NCI-H2107 treated with DMSO at 0.1 percent for 48 hours (cell line): Measurements from ENCODE around the gene OR1E2.
"Not testable (repeated sequence)": the region's sequence is repeated elsewhere in the genome, so short reads cannot be mapped to it uniquely, and the experiment has no call there.

Experiments used
- DNase-seq: peaks from one replicate; lab custom pipeline; 2025; ENCODE audit not compliant: unreplicated experiment; lab: John Stamatoyannopoulos, UW

The OR1E2 gene, protein sequence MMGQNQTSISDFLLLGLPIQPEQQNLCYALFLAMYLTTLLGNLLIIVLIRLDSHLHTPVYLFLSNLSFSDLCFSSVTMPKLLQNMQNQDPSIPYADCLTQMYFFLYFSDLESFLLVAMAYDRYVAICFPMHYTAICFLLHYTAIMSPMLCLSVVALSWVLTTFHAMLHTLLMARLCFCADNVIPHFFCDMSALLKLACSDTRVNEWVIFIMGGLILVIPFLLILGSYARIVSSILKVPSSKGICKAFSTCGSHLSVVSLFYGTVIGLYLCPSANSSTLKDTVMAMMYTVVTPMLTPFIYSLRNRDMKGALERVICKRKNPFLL

DNA sequence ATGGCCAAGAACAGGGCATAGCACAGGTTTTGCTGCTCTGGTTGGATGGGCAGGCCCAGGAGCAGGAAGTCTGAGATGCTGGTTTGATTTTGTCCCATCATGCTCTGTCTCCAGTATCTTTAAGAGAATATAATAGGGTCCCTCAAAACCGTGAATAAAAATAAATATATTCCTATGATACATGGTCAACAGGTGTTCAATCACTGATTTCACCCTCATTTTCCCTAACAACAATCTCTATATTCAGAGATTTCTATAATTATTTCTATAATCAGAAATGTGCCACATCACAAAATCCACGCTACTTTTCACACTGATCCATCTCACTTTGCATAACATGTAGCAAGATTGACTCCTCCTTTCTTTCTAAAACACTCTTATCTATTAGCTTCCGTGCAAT, at the start of gene OR1E2:
Gene OR1E2, minus strand, starts transcription at position 101 of the 400 bp plus-strand sequence. Its CDS starts 0 bp downstream, at position 101.
- no peak for DNase-seq

DNA sequence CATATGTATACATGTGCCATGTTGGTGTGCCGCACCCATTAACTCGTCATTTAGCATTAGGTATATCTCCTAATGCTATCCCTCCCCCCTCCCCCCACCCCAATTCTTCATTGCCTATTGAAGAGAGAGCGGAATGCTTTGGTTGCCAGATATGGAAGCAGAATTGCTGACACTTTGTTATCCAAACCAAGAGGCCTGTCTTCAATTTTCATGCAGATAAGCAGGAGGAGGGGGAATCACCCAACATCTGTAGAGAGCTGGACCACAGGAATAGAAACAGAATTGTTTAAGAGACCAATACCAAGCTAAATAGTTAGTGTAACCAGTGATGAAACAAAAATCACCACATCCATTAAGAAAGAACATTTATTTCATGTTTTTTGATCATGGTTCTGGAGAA, 49.2 kb upstream of the OR1E2 start:
- no peak for DNase-seq

GRCh38 chr17:3479988-3480387, 46.3 kb upstream of the OR1E2 start:
- DNase-seq: no peak

- DNase-seq: no peak
These were observed 42.4 kb upstream of the OR1E2 start, which contains the start of gene ASPA for GRCh38 chr17:3475812-3476610. Gene ASPA (plus strand): TSS chr17:3475997. CDS start chr17:3476160, 163 bp downstream.

DNA sequence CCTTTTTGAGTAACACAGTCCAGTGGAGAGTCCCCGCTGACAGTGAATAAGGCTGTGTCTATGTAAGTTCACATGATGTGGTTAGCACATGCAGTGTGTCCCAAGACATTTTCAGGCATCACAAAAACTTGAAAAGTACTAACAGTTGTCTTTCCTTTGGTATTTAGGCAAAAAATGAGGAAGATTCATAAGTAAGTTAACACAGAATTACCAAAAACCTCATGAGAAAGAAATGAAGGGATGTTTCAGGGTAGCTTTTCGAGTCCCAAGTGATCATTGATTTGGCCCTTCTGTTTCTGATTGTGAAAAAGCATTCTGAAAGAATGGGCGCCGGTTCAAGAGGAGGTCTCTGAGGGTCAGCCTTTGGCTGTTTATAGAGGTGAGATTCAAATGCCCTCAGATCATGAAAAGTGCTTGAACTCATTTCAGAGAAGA, 41.6 kb upstream of the OR1E2 start:
- no peak for DNase-seq

DNA sequence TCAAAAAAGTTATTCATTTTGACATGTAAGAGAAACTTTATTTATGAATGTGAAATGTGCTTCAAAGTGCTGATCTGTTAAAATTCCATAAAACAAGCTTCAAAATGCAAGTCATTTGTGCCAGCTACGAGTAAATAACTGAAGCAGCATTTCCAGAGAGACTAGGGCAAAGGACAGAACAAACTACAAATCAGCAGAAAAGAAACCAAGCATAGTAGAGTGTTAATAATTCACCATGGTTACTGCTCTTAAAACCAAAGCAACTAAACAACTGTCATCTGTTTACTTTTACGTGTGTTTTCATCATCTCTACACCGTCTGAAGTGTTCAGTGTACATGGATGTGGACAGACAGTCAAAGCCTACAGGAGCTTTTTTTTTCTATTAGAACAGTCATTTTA, 40.6 kb upstream of the OR1E2 start:
- DNase-seq: no peak

DNA sequence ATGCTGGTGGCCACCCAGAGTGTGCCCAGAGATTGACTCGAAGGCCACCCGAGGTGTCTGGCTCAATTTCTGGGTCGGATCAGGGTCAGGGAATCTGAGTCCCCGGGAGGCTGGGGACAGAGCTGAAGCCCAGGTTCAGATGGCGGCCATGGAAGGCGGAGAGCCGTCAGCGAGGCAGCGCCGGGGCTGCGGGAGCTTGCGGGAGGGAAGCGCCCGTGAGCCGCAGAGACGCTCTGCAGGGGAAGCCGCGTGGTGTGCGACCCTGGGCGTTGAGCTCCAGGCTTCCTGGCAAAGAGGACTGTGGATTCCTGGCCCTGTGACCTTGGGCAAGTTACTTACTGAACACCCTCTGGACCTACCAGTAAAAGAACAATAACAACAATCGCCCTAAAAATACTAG, 38.5 kb upstream of the OR1E2 start:
- no peak for DNase-seq

DNA sequence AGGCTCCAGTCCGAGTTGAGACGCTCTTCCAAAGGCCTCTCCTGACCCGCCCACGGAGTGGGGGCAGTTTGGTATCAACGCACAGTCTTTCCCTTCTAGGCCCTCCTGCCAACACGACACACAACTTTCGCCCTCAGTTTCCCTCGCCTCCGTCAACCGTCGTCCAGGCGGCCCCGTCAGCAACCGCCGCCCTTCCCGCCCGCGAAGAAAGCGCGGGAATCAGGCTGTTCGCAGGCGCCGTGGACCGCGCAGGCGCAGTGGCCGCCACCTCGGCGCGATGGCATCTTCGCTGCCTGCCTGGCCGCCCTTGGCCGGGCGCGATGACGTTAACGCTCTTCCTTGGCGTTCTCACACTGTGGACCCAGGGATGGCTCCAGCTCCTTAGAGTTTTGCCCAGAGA, 38.0 kb upstream of the OR1E2 start, which contains the start of gene SPATA22:
Gene SPATA22, minus strand, starts transcription at position 221 of the 400 bp plus-strand sequence. CDS start 2,494 bp downstream, outside the sequence.
- DNase-seq: no peak

- DNase-seq: no peak
These were observed 35.9 kb upstream of the OR1E2 start for GRCh38 chr17:3469529-3469928.

DNA sequence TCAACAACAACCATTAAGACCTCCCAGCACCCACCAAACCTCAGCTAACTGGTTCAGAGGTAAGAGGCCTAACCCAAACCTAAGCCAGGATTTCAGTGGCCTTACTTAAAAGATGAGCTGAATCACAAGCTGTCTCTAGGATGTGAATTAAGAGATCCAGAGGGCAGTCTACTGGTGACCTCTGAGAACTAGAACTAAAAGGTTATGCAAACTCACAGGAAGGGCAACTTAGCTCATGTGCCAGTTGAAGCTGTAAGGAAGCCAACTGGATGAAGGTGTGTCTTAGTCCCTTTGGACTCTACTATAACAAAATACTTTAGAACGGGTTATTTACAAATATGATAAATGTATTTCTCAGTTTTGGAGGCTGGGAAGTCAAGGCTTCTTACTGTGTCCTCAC, 32.7 kb upstream of the OR1E2 start:
- not testable (repeated sequence) for DNase-seq

DNA sequence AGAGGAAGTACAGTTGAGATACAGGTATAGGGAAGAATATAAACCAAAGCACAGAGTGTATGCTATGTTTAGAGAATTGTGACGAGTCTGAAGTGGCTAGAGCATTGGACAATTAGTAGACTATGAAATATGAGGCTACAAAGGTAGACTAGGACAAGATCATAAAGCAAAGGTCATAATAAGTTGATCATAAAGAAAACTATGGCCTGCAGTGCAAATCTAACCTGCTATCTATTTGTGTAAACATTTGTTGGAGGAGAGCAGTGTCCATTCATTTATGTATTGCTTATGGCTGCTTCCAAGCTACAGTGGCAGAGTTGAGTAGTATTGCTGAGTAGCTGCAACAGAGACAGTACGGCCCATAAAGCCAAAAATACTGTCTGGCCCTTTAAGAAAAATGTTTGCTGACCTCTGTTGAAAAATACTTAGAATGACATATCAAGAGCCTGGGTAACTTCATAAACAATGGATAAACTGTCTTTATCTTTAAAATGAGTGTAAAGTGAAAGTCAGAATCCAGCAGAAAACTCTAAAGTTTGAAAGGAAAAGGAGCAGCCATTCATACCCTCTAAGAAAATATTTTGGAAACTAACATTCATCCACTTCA, 14.5 kb upstream of the OR1E2 start:
- DNase-seq: no peak

- DNase-seq: no peak
These were observed 14.0 kb upstream of the OR1E2 start for GRCh38 chr17:3447625-3448024.

- no peak for DNase-seq
These were observed 6.8 kb upstream of the OR1E2 start for GRCh38 chr17:3440451-3440850.

DNA sequence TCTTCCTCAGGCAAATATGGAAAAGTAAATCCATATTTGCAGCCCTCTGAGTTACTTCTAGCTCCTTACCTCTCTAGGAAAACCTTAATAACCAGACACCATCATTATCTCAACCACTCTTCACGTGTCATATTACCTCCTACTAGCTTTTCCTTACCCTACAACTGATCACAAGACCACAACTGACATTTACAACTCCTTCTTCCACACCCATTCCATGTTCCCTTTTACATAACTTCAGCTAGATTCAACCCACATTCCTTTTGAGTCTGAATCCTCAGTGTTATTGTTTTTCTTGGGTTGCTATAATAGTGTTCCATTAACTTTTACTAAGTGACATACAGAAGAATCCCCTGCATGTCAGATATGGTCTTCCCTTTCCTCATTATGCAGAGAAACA, 4.7 kb upstream of the OR1E2 start:
- DNase-seq: no peak

- not testable (repeated sequence) for DNase-seq
These were observed 426 bp downstream of the OR1E2 start for GRCh38 chr17:3433215-3433614.

GRCh38 chr17:3418222-3418621, 15.4 kb downstream of the OR1E2 start:
- DNase-seq: no peak

DNA sequence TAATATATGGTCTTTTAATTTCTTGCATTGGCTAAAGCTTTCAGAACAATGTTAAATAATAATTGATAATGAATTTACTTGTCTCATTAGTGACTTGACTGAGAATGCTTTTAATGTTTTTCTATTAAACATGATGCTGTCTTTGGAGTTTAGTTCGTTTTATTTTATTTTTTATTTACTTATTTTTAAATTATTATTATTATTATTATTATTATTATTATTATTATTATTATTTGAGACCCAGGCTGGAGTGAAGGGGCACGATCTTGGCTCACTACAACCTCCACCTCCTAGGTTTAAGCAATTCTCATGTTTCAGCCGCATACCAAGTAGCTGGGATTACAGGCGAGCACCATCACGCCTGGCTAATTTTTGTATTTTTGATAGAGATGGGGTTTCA, 18.0 kb downstream of the OR1E2 start:
- DNase-seq: no peak

GRCh38 chr17:3412216-3412615, 21.4 kb downstream of the OR1E2 start:
- not testable (repeated sequence) for DNase-seq

- no peak for DNase-seq
These were observed 22.6 kb downstream of the OR1E2 start, which contains the start of gene OR3A3 for GRCh38 chr17:3411070-3411469. Gene OR3A3 (plus strand): TSS chr17:3411370.

GRCh38 chr17:3403856-3404255, 29.8 kb downstream of the OR1E2 start:
- DNase-seq: not testable (repeated sequence)

DNA sequence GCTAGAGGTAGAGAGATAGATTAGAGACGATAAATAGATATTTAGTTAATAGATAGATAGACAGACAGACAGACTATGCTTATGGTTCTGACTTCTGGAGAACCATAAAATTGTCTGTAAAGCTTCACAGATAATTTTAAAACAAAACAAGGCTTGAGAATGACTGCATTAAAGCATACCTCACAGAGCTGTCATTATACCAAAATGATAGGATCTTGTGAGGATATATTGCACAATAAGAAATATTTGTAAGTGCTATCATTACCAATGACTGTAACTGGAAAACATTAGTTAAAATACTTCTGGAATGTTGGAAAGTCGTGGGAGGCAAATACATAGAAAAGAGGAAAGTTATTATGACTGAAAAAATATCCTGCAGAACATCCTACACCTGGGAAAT, 31.9 kb downstream of the OR1E2 start:
- DNase-seq: no peak

- no peak for DNase-seq
These were observed 33.6 kb downstream of the OR1E2 start for GRCh38 chr17:3400055-3400454.
